ENCODE results near the gene MUC21.

The MUC21 gene

DNA sequence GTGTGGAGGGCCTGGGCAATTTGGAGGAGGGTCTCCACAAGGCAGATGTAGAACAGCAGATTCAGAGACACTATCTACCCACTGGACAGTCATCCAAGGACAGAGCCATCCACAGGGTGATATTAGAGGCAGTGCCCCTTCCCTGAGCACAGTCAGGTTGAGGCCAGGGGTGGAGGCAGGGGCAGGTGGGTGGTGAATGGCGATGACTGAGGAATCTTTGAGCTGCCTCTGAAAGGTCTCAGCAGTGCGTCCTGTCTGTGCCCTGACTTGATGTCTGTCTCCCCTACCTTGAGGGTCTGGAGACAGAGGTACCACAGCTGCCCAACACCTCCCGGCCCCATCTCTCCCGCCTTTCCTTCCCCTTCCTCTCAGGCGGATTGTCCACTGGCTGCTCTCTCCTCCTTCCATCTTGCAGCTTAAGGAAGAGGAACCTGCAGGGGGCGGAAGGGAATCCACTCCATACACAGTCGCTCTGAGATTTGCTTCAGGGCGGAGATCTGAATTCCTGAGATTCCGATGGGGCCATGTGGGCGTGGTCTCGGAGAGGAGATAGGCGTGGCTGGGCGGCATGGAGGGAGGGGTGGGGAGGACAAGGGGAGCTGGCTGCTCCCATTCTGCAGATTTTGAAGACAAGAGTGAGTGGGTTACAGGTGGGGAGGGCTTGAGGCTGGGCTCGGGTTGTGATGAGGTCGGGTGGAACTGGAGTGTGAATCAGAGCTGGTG is 41.0 kb upstream of the MUC21 start:
- Histone ChIP-seq H3K4me3 (ENCODE audit: low read depth, low read length) (no peak overlapping the region), H3K36me3 (no peaks in the 10 kb centered on the region), H3K27me3 (peaks cover 36% of the 10 kb centered on the region), H3K9me3 (no peaks in the 10 kb centered on the region), H3K4me1 (no peaks in the 10 kb centered on the region)
- TF ChIP-seq, protein P1, sequence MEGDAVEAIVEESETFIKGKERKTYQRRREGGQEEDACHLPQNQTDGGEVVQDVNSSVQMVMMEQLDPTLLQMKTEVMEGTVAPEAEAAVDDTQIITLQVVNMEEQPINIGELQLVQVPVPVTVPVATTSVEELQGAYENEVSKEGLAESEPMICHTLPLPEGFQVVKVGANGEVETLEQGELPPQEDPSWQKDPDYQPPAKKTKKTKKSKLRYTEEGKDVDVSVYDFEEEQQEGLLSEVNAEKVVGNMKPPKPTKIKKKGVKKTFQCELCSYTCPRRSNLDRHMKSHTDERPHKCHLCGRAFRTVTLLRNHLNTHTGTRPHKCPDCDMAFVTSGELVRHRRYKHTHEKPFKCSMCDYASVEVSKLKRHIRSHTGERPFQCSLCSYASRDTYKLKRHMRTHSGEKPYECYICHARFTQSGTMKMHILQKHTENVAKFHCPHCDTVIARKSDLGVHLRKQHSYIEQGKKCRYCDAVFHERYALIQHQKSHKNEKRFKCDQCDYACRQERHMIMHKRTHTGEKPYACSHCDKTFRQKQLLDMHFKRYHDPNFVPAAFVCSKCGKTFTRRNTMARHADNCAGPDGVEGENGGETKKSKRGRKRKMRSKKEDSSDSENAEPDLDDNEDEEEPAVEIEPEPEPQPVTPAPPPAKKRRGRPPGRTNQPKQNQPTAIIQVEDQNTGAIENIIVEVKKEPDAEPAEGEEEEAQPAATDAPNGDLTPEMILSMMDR (IDR thresholded peaks at IDR 0.05; ENCODE audit: low read depth, low read length) = peak; percentile 26; the same call in 1 of the 2 replicates
- no peak for DNase-seq

DNA sequence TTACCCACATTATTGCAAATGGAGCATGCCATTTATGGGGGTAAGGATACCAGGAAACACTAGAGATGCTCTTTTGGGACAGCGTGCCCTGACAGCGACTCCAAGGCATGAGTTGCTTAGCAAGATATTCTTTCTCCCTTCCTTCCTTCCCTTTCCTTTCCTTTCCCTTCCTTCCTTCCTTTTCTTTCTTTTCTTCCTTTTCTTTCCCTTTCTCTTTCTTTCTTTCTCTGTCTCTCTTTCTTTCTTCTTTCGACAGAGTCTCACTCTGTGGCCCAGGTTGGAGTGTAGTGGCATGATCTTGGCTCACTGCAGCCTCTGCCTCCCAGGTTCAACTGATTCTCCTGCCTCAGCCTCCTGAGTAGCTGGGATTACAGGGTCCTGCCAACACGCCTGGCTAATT is 39.5 kb upstream of the MUC21 start:
- no peak for DNase-seq
- H3K27me3 ChIP-seq = peaks cover 26% of the 10 kb centered on the region
- no peaks in the 10 kb centered on the region for H3K9me3 ChIP-seq
- H3K36me3 ChIP-seq = no peaks in the 10 kb centered on the region
- TF ChIP-seq, protein P1 (IDR thresholded peaks at IDR 0.05; ENCODE audit: low read depth, low read length) = no peak
- H3K4me3 ChIP-seq (ENCODE audit: low read depth, low read length) = no peak overlapping the region
- no peaks in the 10 kb centered on the region for H3K4me1 ChIP-seq

DNA sequence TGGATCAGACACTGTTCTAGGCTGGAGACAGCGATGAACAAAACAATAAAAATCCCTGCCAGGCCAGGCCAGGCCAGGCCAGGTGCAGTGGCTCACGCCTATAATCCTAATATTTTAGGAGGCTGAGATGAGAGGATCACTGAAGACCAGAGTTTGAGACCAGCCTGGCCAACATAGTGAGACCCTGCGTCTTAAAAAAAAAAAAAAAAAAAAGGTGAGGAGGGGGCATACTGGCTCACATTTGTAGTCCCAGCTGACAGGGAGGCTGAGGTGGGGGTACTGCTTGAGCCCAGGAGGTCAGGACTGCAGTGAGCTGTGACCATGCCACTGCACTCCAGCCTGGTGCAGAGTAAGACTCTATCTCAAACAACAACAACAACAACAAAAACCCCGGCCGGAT is 38.2 kb upstream of the MUC21 start:
- Histone ChIP-seq H3K36me3 (no peaks in the 10 kb centered on the region), H3K27me3 (peaks cover 26% of the 10 kb centered on the region), H3K4me3 (ENCODE audit: low read depth, low read length) (no peak overlapping the region), H3K9me3 (no peaks in the 10 kb centered on the region), H3K4me1 (no peaks in the 10 kb centered on the region)
- no peak for DNase-seq
- TF ChIP-seq, protein P1 (IDR thresholded peaks at IDR 0.05; ENCODE audit: low read depth, low read length) = no peak

DNA sequence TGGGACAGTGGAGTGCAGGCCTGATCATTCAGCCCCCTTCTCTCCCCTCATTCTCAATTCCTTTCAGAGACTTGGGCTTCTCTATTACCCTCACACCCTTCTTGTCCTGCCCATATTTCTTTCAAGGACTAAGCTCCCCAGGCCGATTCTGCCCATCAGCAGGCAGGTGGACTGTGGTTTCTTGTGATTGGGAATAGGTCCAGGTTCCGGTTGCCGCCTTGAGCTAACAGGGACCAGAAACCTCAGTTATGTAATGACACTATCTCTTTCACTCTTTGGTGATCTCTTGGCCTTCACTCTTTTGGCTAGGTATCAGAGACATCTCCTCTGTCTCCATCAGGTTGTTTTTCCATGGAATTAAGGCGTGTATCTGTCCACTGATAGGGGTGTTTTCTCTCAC is 36.3 kb upstream of the MUC21 start:
- peaks cover 21% of the 10 kb centered on the region for H3K27me3 ChIP-seq
- TF ChIP-seq, protein P1 (IDR thresholded peaks at IDR 0.05; ENCODE audit: low read depth, low read length) = no peak

DNA sequence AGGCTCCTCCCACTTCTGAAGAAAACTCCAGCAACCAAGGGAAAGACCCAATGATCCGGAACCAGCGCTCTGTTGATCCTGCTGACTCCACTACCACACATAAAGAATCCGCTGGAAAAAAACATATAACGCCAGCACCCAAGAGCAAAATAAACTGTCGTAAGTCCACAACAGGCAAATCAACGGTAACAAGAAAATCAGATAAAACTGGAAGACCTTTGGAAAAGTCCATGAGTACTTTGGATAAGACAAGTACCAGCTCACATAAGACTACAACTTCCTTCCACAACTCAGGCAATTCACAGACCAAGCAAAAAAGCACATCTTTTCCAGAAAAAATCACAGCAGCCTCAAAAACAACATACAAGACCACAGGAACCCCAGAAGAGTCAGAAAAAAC is 34.7 kb upstream of the MUC21 start:
- no peaks in the 10 kb centered on the region for H3K4me1 ChIP-seq
- H3K36me3 ChIP-seq = no peaks in the 10 kb centered on the region
- DNase-seq = no peak
- H3K4me3 ChIP-seq (ENCODE audit: low read depth, low read length) = no peak overlapping the region
- TF ChIP-seq, protein P1 (IDR thresholded peaks at IDR 0.05; ENCODE audit: low read depth, low read length) = no peak
- no peaks in the 10 kb centered on the region for H3K9me3 ChIP-seq
- peaks cover 27% of the 10 kb centered on the region for H3K27me3 ChIP-seq

More for the DNA sequence above, 36.3 kb upstream of the MUC21 start:
- no peaks in the 10 kb centered on the region for H3K4me1 ChIP-seq
- no peaks in the 10 kb centered on the region for H3K9me3 ChIP-seq
- no peak overlapping the region for H3K4me3 ChIP-seq (ENCODE audit: low read depth, low read length)
- no peaks in the 10 kb centered on the region for H3K36me3 ChIP-seq
- DNase-seq = no peak

DNA sequence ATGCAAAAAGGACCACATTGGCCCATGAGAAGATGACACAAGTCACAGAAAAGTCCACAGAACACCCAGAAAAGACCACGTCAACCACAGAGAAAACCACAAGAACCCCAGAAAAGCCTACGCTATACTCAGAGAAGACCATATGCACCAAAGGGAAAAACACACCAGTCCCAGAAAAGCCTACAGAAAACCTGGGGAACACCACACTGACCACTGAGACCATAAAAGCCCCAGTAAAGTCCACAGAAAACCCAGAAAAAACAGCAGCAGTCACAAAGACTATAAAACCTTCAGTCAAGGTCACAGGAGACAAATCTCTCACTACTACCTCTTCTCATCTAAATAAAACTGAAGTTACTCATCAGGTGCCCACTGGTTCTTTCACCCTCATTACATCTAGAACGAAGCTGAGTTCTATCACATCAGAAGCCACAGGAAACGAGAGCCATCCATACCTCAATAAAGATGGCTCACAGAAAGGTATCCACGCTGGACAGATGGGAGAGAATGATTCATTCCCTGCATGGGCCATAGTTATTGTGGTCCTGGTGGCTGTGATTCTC is 31.5 kb upstream of the MUC21 start:
- DNase-seq = no peak
- Histone ChIP-seq H3K9me3 (no peaks in the 10 kb centered on the region), H3K27me3 (peaks cover 48% of the 10 kb centered on the region), H3K4me1 (no peaks in the 10 kb centered on the region), H3K36me3 (no peaks in the 10 kb centered on the region), H3K4me3 (ENCODE audit: low read depth, low read length) (no peak overlapping the region)
- TF ChIP-seq, protein P1 (IDR thresholded peaks at IDR 0.05; ENCODE audit: low read depth, low read length) = no peak

All from BE2C (cell line).